Measurements from ENCODE around the gene LAMP1. TPM values are rescaled to one million over a fixed set of nuclear protein-coding genes. Genes with fewer than 3 reads are reported as not detected.
"Not testable (repeated sequence)": the region's sequence is repeated elsewhere in the genome, so short reads cannot be mapped to it uniquely, and the experiment has no call there.

LAMP1 gene
- total RNA-seq, 1 experiment from 2014 or later, result 257 TPM

- DNase-seq (ENCODE audit: low spot score), result no peak
Observed at GRCh38 chr13:113327766-113328471, 30.9 kb downstream of the LAMP1 start.

GRCh38 chr13:113328851-113329250, 31.8 kb downstream of the LAMP1 start:
- DNase-seq (ENCODE audit: low spot score), result no peak

- DNase-seq (ENCODE audit: low spot score), result no peak
Observed at GRCh38 chr13:113329656-113330312, 32.7 kb downstream of the LAMP1 start.

- DNase-seq (ENCODE audit: low spot score), result no peak
Observed at GRCh38 chr13:113332615-113333014, 35.6 kb downstream of the LAMP1 start.

- no peak for DNase-seq (ENCODE audit: low spot score)
Observed at GRCh38 chr13:113333076-113333475, 36.0 kb downstream of the LAMP1 start.

GRCh38 chr13:113337556-113337955, 40.5 kb downstream of the LAMP1 start:
- DNase-seq (ENCODE audit: low spot score), result no peak

GRCh38 chr13:113337976-113338375, 40.9 kb downstream of the LAMP1 start:
- DNase-seq (ENCODE audit: low spot score), result no peak

GRCh38 chr13:113338451-113338850, 41.4 kb downstream of the LAMP1 start:
- no peak for DNase-seq (ENCODE audit: low spot score)

- no peak for DNase-seq (ENCODE audit: low spot score)
Observed at GRCh38 chr13:113342820-113343691, 46.0 kb downstream of the LAMP1 start.

GRCh38 chr13:113343692-113343968, 46.6 kb downstream of the LAMP1 start:
- no peak for DNase-seq (ENCODE audit: low spot score)

GRCh38 chr13:113345486-113345885, 48.4 kb downstream of the LAMP1 start:
- no peak for DNase-seq (ENCODE audit: low spot score)

GRCh38 chr13:113347736-113348225, 50.7 kb downstream of the LAMP1 start:
- not testable (repeated sequence) for DNase-seq (ENCODE audit: low spot score)

GRCh38 chr13:113348591-113348990, 51.6 kb downstream of the LAMP1 start:
- no peak for DNase-seq (ENCODE audit: low spot score)

GRCh38 chr13:113349050-113349449, 52.0 kb downstream of the LAMP1 start:
- DNase-seq (ENCODE audit: low spot score), result no peak

- DNase-seq (ENCODE audit: low spot score), result no peak
Observed at GRCh38 chr13:113349491-113349890, 52.5 kb downstream of the LAMP1 start.

GRCh38 chr13:113350065-113350937, 53.3 kb downstream of the LAMP1 start:
- DNase-seq (ENCODE audit: low spot score), result no peak

GRCh38 chr13:113350938-113351335, 53.9 kb downstream of the LAMP1 start:
- no peak for DNase-seq (ENCODE audit: low spot score)

- no peak for DNase-seq (ENCODE audit: low spot score)
Observed at GRCh38 chr13:113351514-113352026, 54.5 kb downstream of the LAMP1 start.

- no peak for DNase-seq (ENCODE audit: low spot score)
Observed at GRCh38 chr13:113353254-113353653, 56.2 kb downstream of the LAMP1 start.

GRCh38 chr13:113354831-113355610, 58.0 kb downstream of the LAMP1 start:
- DNase-seq (ENCODE audit: low spot score), result no peak
